ENCODE results near the gene HUS1B. TPM values are rescaled to one million over a fixed set of nuclear protein-coding genes. Genes with fewer than 3 reads are reported as not detected.

HUS1B gene
- total RNA-seq, 6 donors from 2014 or later = 0.83 to 14.7 (median 2.5) TPM

DNA sequence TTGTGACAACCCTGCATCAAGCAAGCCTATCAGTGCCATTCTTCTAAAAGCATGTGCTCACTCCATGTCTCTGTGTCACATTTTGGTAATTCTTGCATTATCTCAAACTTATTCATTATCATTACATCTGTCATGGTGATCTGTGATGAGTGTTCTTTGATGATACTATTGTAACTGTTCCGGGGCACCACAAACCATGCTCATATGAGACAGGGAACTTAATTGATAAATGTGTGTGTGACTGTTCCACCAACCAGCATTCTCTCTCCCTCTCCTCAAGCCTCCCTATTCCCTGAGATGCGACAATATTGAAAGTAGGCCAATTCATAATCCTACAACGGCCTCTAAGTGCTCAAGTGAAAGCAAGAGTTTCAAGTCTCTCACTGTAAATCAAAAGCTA, 4.0 kb downstream of the HUS1B start:
- 61 to 74% methylated on average over 3 of the region's 3 CpGs for WGBS, 2 donors

DNA sequence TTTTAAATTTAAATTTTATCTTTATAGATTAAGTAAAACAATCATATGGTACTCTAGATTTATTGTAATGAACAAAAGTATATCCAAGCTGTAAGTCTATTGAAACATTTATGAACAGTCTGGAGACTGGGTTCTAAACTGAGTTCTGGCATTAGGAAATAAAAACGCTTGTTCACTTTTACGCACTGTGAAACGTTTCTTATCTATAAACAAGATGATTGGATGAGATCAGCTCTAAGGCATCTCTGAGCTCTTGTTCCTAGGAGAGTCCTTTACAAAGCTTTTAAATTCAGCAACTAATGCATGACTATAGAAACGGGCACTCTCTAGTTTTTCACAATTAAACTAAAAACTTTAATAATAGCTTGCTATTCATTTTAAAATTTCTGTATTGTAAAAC, 6.8 kb downstream of the HUS1B start:
- WGBS, 2 donors = 63 to 65% methylated on average over 4 of the region's 4 CpGs
- Histone ChIP-seq H3K27ac (no peak overlapping the region), H3K27me3 (no peaks in the 10 kb centered on the region), H3K4me3 (no peak overlapping the region), H3K9me3 (no peaks in the 10 kb centered on the region), H3K36me3 (no peaks in the 10 kb centered on the region), H3K4me1 (peaks cover 0 to 9% (median 2%) of the 10 kb centered on the region in 4 donors)
- ATAC-seq (ENCODE audit: low FRiP score in 2 of 2) (no peak), DNase-seq (no peak)
- TF ChIP-seq POLR2AphosphoS5 (IDR thresholded peaks at IDR 0.05) = no peak
- TF ChIP-seq, protein P1, sequence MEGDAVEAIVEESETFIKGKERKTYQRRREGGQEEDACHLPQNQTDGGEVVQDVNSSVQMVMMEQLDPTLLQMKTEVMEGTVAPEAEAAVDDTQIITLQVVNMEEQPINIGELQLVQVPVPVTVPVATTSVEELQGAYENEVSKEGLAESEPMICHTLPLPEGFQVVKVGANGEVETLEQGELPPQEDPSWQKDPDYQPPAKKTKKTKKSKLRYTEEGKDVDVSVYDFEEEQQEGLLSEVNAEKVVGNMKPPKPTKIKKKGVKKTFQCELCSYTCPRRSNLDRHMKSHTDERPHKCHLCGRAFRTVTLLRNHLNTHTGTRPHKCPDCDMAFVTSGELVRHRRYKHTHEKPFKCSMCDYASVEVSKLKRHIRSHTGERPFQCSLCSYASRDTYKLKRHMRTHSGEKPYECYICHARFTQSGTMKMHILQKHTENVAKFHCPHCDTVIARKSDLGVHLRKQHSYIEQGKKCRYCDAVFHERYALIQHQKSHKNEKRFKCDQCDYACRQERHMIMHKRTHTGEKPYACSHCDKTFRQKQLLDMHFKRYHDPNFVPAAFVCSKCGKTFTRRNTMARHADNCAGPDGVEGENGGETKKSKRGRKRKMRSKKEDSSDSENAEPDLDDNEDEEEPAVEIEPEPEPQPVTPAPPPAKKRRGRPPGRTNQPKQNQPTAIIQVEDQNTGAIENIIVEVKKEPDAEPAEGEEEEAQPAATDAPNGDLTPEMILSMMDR (IDR thresholded peaks at IDR 0.05) = no peak
- no peak for TF ChIP-seq EP300 (IDR thresholded peaks at IDR 0.05)
- TF ChIP-seq POLR2A (IDR thresholded peaks at IDR 0.05) = no peak

More for the DNA sequence above, 4.0 kb downstream of the HUS1B start:
- ATAC-seq (ENCODE audit: low FRiP score in 2 of 2) (no peak), DNase-seq (no peak)
- Histone ChIP-seq H3K4me3 (no peak overlapping the region), H3K27me3 (no peaks in the 10 kb centered on the region), H3K4me1 (peaks cover 0 to 4% (median 2%) of the 10 kb centered on the region in 4 donors), H3K9me3 (no peaks in the 10 kb centered on the region), H3K27ac (no peak overlapping the region), H3K36me3 (peaks cover 0 to 12% (median 8%) of the 10 kb centered on the region in 4 donors)
- TF ChIP-seq, protein P1 (IDR thresholded peaks at IDR 0.05) = no peak
- TF ChIP-seq EP300 (IDR thresholded peaks at IDR 0.05) = no peak
- TF ChIP-seq POLR2A (IDR thresholded peaks at IDR 0.05) = no peak
- no peak for TF ChIP-seq POLR2AphosphoS5 (IDR thresholded peaks at IDR 0.05)

DNA sequence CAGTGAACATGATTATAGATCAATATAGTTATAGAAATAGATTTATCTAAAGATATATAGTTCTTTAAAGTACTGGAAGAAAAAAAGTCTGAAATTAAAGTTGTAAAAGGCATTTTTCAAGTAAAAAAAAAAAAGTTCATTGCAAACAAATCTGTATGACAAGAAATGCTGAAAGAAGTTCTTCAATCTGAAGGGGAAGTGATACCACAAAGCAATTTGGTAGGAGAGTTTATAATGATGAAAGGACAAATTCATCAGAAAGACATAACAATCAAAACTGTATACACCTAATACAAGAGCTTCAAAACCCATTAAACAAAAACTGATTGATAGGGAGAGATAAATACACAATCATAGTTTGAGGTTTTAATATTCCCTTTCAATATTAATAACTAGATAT, 14.1 kb downstream of the HUS1B start:
- TF ChIP-seq POLR2AphosphoS5 (IDR thresholded peaks at IDR 0.05) = no peak
- no peak for TF ChIP-seq EP300 (IDR thresholded peaks at IDR 0.05)
- TF ChIP-seq, protein P1 (IDR thresholded peaks at IDR 0.05) = no peak
- no peak for TF ChIP-seq POLR2A (IDR thresholded peaks at IDR 0.05)
- Histone ChIP-seq H3K4me1 (peaks cover 0 to 5% (median 2%) of the 10 kb centered on the region in 4 donors), H3K36me3 (no peaks in the 10 kb centered on the region), H3K9me3 (no peaks in the 10 kb centered on the region), H3K27me3 (no peaks in the 10 kb centered on the region), H3K4me3 (no peak overlapping the region), H3K27ac (no peak overlapping the region)
- no peak for DNase-seq
- no peak for ATAC-seq (ENCODE audit: low FRiP score in 2 of 2)

DNA sequence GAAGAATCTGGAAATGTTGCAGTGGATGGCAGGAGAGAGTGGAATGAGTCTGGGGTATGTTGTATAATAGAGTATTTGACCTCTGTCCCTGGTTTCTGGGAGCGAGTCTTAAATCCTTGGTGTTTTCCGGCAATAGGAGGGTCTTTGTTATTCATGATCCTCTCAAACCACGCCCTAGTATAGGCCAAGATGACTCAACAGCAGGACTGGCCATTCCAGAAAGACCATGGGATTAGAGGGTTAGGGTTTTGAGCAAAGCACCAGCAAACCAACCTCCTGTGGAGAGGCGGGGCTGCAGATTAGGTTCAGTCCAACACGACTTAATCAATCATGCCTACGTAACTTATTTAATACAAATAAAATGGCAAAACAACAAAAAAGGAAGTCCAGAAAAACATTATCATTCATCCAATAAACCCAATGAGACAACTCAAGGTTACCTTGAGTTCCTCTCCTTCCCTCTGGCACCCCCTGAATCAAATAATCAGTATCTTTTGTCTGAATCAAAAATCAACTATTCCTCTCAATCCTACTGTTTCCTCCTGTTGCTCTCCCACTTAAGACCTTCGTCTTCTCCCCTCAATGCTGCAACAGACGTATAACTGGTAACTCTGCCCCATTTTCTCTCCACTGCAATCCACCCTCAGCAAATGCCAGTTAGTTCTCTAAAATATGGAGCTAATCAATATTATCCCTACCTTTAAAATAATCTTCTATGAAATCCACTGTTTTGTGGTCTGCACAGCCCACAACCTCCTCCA, 15.5 kb downstream of the HUS1B start:
- TF ChIP-seq EP300 (IDR thresholded peaks at IDR 0.05) = no peak
- Histone ChIP-seq H3K4me1 (peaks cover 0 to 5% (median 0%) of the 10 kb centered on the region in 4 donors), H3K36me3 (peaks cover 0 to 12% (median 4%) of the 10 kb centered on the region in 4 donors), H3K9me3 (no peaks in the 10 kb centered on the region), H3K27me3 (no peaks in the 10 kb centered on the region), H3K27ac (no peak overlapping the region), H3K4me3 (no peak overlapping the region)
- 96 to 100% methylated on average over 8 of the region's 8 CpGs for WGBS, 2 donors
- ATAC-seq (ENCODE audit: low FRiP score in 2 of 2) = no peak
- no peak for DNase-seq

DNA sequence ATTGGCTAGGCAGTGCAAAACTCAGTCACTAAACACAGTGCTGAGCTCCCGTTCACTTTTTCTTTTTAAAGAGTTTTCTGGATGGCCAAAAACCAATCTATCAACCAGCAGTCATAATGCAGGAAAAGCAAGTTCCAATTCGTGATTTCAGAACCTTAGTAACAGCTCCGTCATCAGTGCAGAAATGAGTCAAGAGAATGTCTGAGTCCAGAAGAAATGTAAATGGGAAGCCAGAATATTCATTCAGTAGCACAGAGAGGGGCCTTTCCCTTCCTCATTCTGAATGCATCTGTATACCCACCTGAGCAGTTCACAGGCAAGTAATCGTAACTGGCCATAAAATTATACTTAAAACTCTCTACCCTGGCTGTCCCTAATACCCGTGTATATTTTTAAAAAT, 20.4 kb downstream of the HUS1B start:
- 70% methylated on average over 5 of the region's 5 CpGs for WGBS, 2 donors
- Histone ChIP-seq H3K4me3 (no peak overlapping the region), H3K9me3 (no peaks in the 10 kb centered on the region), H3K27ac (no peak overlapping the region), H3K27me3 (no peaks in the 10 kb centered on the region), H3K36me3 (peaks cover 0 to 24% (median 6%) of the 10 kb centered on the region in 4 donors), H3K4me1 (no peaks in the 10 kb centered on the region)
- no peak for ATAC-seq (ENCODE audit: low FRiP score in 2 of 2)
- DNase-seq = no peak
- no peak for TF ChIP-seq POLR2A (IDR thresholded peaks at IDR 0.05)
- no peak for TF ChIP-seq POLR2AphosphoS5 (IDR thresholded peaks at IDR 0.05)

DNA sequence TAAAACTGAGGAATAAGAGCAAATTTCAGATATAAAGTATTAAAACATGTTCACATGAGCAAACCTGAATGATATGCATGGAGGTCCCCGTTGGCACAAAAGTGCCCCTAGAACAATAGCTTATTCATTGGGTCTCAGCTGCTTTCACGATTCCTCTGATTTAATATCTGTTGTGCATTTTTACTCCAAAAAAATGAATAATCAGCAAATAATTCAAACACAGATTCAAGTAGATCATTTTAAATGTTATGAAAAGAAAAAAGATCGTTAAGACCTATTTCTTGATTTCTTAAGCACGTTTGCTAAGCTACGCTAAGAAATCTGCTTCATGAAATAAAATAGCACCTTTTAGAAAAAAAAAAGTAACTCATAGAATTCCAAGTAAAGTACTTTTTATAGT, 21.7 kb downstream of the HUS1B start:
- peaks cover 0 to 28% (median 8%) of the 10 kb centered on the region in 4 donors for H3K36me3 ChIP-seq
- ATAC-seq (ENCODE audit: low FRiP score in 2 of 2) (no peak), DNase-seq (no peak)
- H3K27me3 ChIP-seq = no peaks in the 10 kb centered on the region
- TF ChIP-seq EP300 (IDR thresholded peaks at IDR 0.05) = no peak
- TF ChIP-seq, protein P1 (IDR thresholded peaks at IDR 0.05) = no peak
- no peak for TF ChIP-seq POLR2AphosphoS5 (IDR thresholded peaks at IDR 0.05)
- no peak for TF ChIP-seq POLR2A (IDR thresholded peaks at IDR 0.05)
- H3K9me3 ChIP-seq = no peaks in the 10 kb centered on the region
- 90 to 96% methylated on average over 5 of the region's 5 CpGs for WGBS, 2 donors
- H3K27ac ChIP-seq = no peak overlapping the region
- no peak overlapping the region for H3K4me3 ChIP-seq
- H3K4me1 ChIP-seq = no peaks in the 10 kb centered on the region
